WTC11 (cell line): ENCODE data around the gene SOD2. TPM values are rescaled to one million over a fixed set of nuclear protein-coding genes. Genes with fewer than 3 reads are reported as not detected.
"Not testable (repeated sequence)": the region's sequence is repeated elsewhere in the genome, so short reads cannot be mapped to it uniquely, and the experiment has no call there.

ENCODE experiments used
- ATAC-seq: fragments of 200-7000 bp; cut with Tn5 transposase; 2 replicates; pipeline ENCODE4 v1.10.0; 2021; ENCODE audit warnings: mild to moderate bottlenecking, moderate library complexity
- CTCF ChIA-PET: fragments of 300-600 bp; sonication (Branson Sonifier 250); formaldehyde crosslinking; loops from one replicate; lab custom pipeline; 2021; ENCODE audit warnings: antibody characterized with exemption; lab: Charles Lee
- POLR2A ChIA-PET: fragments of 350-600 bp; sonication (Branson Sonifier 250); formaldehyde crosslinking; loops from one replicate; lab custom pipeline; 2021; ENCODE audit warnings: antibody characterized with exemption; lab: Charles Lee
- DNase-seq: peaks from one replicate; pipeline ENCODE4 v3.0.0; 2021; ENCODE audit warnings: low spot score
- H3K27ac Mint-ChIP-seq: 2 replicates; pipeline ENCODE4 v1.8.0; 2021; ENCODE audit warnings: mixed read lengths
- H3K27me3 Mint-ChIP-seq: 2 replicates; pipeline ENCODE4 v1.8.0; 2021; ENCODE audit warnings: low read depth, mild to moderate bottlenecking, moderate library complexity, mixed read lengths
- H3K36me3 Mint-ChIP-seq: 2 replicates; pipeline ENCODE4 v1.8.0; 2021; ENCODE audit warnings: mixed read lengths
- H3K4me1 Mint-ChIP-seq: 2 replicates; pipeline ENCODE4 v1.8.0; 2022; ENCODE audit warnings: mixed read lengths
- H3K4me3 Mint-ChIP-seq: 2 replicates; pipeline ENCODE4 v1.8.0; 2021; ENCODE audit warnings: mild to moderate bottlenecking, moderate library complexity, mixed read lengths
- H3K9me3 Mint-ChIP-seq: 2 replicates; pipeline ENCODE4 v1.8.0; 2021; ENCODE audit warnings: mixed read lengths
- AFF4 ChIP-seq: sonication (generic); formaldehyde crosslinking; IDR thresholded peaks from 2 replicates; pipeline ENCODE4 v1.8.1; 2023; ENCODE audit warnings: mild to moderate bottlenecking, missing genetic modification reagents, borderline replicate concordance
- ATF1 ChIP-seq: sonication (generic); formaldehyde crosslinking; IDR thresholded peaks from 2 replicates; pipeline ENCODE4 v1.8.1; 2023; ENCODE audit warnings: mild to moderate bottlenecking, moderate library complexity, missing genetic modification reagents
- CBFB ChIP-seq: sonication (generic); formaldehyde crosslinking; IDR thresholded peaks from 2 replicates; pipeline ENCODE4 v1.8.1; 2022; ENCODE audit warnings: mild to moderate bottlenecking, low read depth, missing genetic modification reagents
- E2F4 ChIP-seq: sonication (generic); formaldehyde crosslinking; IDR thresholded peaks from 2 replicates; pipeline ENCODE4 v1.8.1; 2022; ENCODE audit warnings: low read depth, mild to moderate bottlenecking, moderate library complexity, missing genetic modification reagents, borderline replicate concordance
- FOXK1 ChIP-seq: sonication (generic); formaldehyde crosslinking; IDR thresholded peaks from 2 replicates; pipeline ENCODE4 v1.8.0; 2022; ENCODE audit warnings: mild to moderate bottlenecking, moderate library complexity, missing genetic modification reagents
- MAX ChIP-seq: sonication (generic); formaldehyde crosslinking; IDR thresholded peaks from 2 replicates; pipeline ENCODE4 v1.8.0; 2022; ENCODE audit warnings: mild to moderate bottlenecking, missing genetic modification reagents
- OVOL2 ChIP-seq: fragments of 250-450 bp; sonication (Bioruptor Pico); IDR thresholded peaks from 2 replicates; pipeline ENCODE4 v1.9.0; 2021; ENCODE audit warnings: mild to moderate bottlenecking, borderline replicate concordance
- TEAD1 ChIP-seq: sonication (generic); formaldehyde crosslinking; IDR thresholded peaks from 2 replicates; pipeline ENCODE4 v1.8.0; 2022; ENCODE audit warnings: mild to moderate bottlenecking, missing genetic modification reagents
- USF1 ChIP-seq: sonication (generic); formaldehyde crosslinking; IDR thresholded peaks from 2 replicates; pipeline ENCODE4 v1.8.0; 2022; ENCODE audit warnings: mild to moderate bottlenecking, missing genetic modification reagents
- USF2 ChIP-seq: sonication (generic); formaldehyde crosslinking; IDR thresholded peaks from 2 replicates; pipeline ENCODE4 v1.8.1; 2023; ENCODE audit warnings: mild to moderate bottlenecking, missing genetic modification reagents, moderate library complexity
- ZBTB21 ChIP-seq: sonication (generic); formaldehyde crosslinking; IDR thresholded peaks from 2 replicates; pipeline ENCODE4 v1.8.1; 2023; ENCODE audit warnings: mild to moderate bottlenecking, missing genetic modification reagents, borderline replicate concordance
- ZNF121 ChIP-seq: sonication (generic); formaldehyde crosslinking; IDR thresholded peaks from 2 replicates; pipeline ENCODE4 v1.8.0; 2023; ENCODE audit warnings: missing genetic modification reagents
- ZNF425 ChIP-seq: fragments of 250-450 bp; sonication (Bioruptor Pico); conservative IDR thresholded peaks from 2 replicates; pipeline ENCODE4 v1.9.0; 2021; ENCODE audit warnings: mild to moderate bottlenecking
- total RNA-seq: library from RNA; stranded (reverse); gene quantifications from 3 replicates; pipeline ENCODE4 v1.2.3, GENCODE V29; 2021

SOD2 gene
- total RNA-seq, 1 experiment from 2014 or later = 82.6 TPM

GRCh38 chr6:159677506-159678165 is 15.4 kb downstream of the SOD2 start (continued):
- TF ChIP-seq AFF4 (CRISPR knock-in tag) = no peak
- TF ChIP-seq USF1 (CRISPR knock-in tag) = no peak
- TF ChIP-seq ZNF425 (CRISPR knock-in tag) = no peak
- TF ChIP-seq OVOL2 = no peak
- TF ChIP-seq CBFB (CRISPR knock-in tag) = no peak
- no peak for TF ChIP-seq MAX
- TF ChIP-seq E2F4 (CRISPR knock-in tag) = no peak
- TF ChIP-seq ATF1 (CRISPR knock-in tag) = no peak
- TF ChIP-seq USF2 (CRISPR knock-in tag) = no peak
- TF ChIP-seq, all 79 proteins: peak for 0

GRCh38 chr6:159676890-159677505 is 16.0 kb downstream of the SOD2 start:
- peaks cover 28% of the 10 kb centered on the region for H3K36me3 Mint-ChIP-seq
- H3K4me3 Mint-ChIP-seq = no peak overlapping the region
- no peak for DNase-seq
- no peaks in the 10 kb centered on the region for H3K4me1 Mint-ChIP-seq
- ATAC-seq = no peak
- H3K9me3 Mint-ChIP-seq = peaks cover 12% of the 10 kb centered on the region
- H3K27ac Mint-ChIP-seq = no peak overlapping the region
- no peaks in the 10 kb centered on the region for H3K27me3 Mint-ChIP-seq
- TF ChIP-seq ZNF121 (CRISPR knock-in tag) = no peak
- TF ChIP-seq FOXK1 = no peak
- TF ChIP-seq TEAD1 (CRISPR knock-in tag) = no peak
- TF ChIP-seq ZBTB21 (CRISPR knock-in tag) = no peak
- POLR2A ChIA-PET = no interaction called here
- CTCF ChIA-PET = no interaction called here

- H3K27ac Mint-ChIP-seq, DNase-seq, H3K4me1 Mint-ChIP-seq, H3K27me3 Mint-ChIP-seq, POLR2A ChIA-PET, H3K4me3 Mint-ChIP-seq, CTCF ChIA-PET, ATAC-seq: not testable (repeated sequence)
- Mint-ChIP-seq H3K9me3 (peaks cover 20% of the 10 kb centered on the region), H3K36me3 (peaks cover 32% of the 10 kb centered on the region)
Measured at GRCh38 chr6:159676236-159676635, 16.8 kb downstream of the SOD2 start.
